GM12878 (cell line): Measurements from ENCODE around the gene LAP3. TPM values are rescaled to one million over a fixed set of nuclear protein-coding genes. Genes with fewer than 3 reads are reported as not detected.

ENCODE experiments used
- ATAC-seq: fragments of 200-7000 bp; cut with Tn5 transposase; 3 replicates; pipeline ENCODE4 v1.9.1; 2020; ENCODE audit warnings: mild to moderate bottlenecking, moderate library complexity
- BruUV-seq: library from RNA; stranded (reverse); fragments of 400-500 nt; replicated peaks from 2 replicates; lab custom pipeline; 2021; lab: Mats Ljungman, UMichigan
- CTCF ChIA-PET: fragments of 300-600 bp; sonication (Branson Sonifier 250); formaldehyde crosslinking; extraction: SDS; loops from one replicate; lab custom pipeline; 2021; ENCODE audit warnings: inconsistent platforms; lab: Yijun Ruan, JAX
- POLR2A ChIA-PET: fragments of 350-600 bp; formaldehyde crosslinking; extraction: SDS; loops from one replicate; lab custom pipeline; 2021; ENCODE audit warnings: inconsistent platforms; lab: Charles Lee
- RAD21 ChIA-PET: fragments of 300-600 bp; sonication (Branson Sonifier 250); formaldehyde crosslinking; loops from one replicate; lab custom pipeline; 2023; ENCODE audit warnings: antibody characterized with exemption; ENCODE audit not compliant: unreplicated experiment; lab: Charles Lee
- SMC1A ChIA-PET: fragments of 300-600 bp; sonication (Branson Sonifier 250); formaldehyde crosslinking; loops from one replicate; lab custom pipeline; 2023; ENCODE audit not compliant: unreplicated experiment, uncharacterized antibody; lab: Charles Lee
- DNase-seq: peaks from one replicate; pipeline ENCODE4 v3.0.0-alpha.2; 2011; ENCODE audit warnings: low read depth, low spot score
- FAIRE-seq: peaks from 3 replicates; lab custom pipeline; 2011; peaks lifted over from hg19 to GRCh38; lab: Jason Lieb, UNC
- H2AFZ ChIP-seq: 2 replicates; pipeline ENCODE4 v1.6.0; 2011; ENCODE audit warnings: low read depth, low read length, control low read depth; ENCODE audit not compliant: control insufficient read depth
- H3K27ac ChIP-seq: 2 replicates; pipeline ENCODE4 v1.5.1; 2011; ENCODE audit warnings: control low read depth; ENCODE audit not compliant: control insufficient read depth, insufficient read depth
- H3K27me3 ChIP-seq, 2 experiments: replicated peaks in 1 of 2; 2 replicates each; pipeline versions ENCODE4 v1.6.0 to v1.6.1; 2011; ENCODE audit warnings: low read length in 1 of 2; ENCODE audit not compliant: control insufficient read depth in 2 of 2, insufficient read depth in 2 of 2
- H3K36me3 ChIP-seq, 2 experiments: 2 replicates each; pipeline ENCODE4 v1.5.1; 2011; ENCODE audit warnings: low read length in 1 of 2; ENCODE audit not compliant: control insufficient read depth in 2 of 2, insufficient read depth in 2 of 2
- H3K4me1 ChIP-seq: 2 replicates; pipeline ENCODE4 v1.6.1; 2011; ENCODE audit warnings: mild to moderate bottlenecking, low read length, moderate library complexity, mixed read lengths; ENCODE audit not compliant: control insufficient read depth, insufficient read depth
- H3K4me2 ChIP-seq: 2 replicates; pipeline ENCODE4 v1.6.0; 2011; ENCODE audit warnings: control low read depth; ENCODE audit not compliant: control insufficient read depth, insufficient read depth
- H3K4me3 ChIP-seq: fragments of 200-600 bp; sonication (generic); 2 replicates; pipeline ENCODE4 v1.5.1; 2016
- H3K79me2 ChIP-seq: 2 replicates; pipeline ENCODE4 v1.6.0; 2011; ENCODE audit warnings: low read length; ENCODE audit not compliant: control insufficient read depth, insufficient read depth
- H3K9ac ChIP-seq: 2 replicates; pipeline ENCODE4 v1.8.0; 2011; ENCODE audit warnings: low read length, control low read depth, mixed read lengths; ENCODE audit not compliant: control insufficient read depth, insufficient read depth
- H3K9me3 ChIP-seq: replicated peaks from 3 replicates; pipeline ENCODE4 v1.5.1; 2011; ENCODE audit warnings: mild to moderate bottlenecking, low read length; ENCODE audit not compliant: control insufficient read depth, insufficient read depth
- H4K20me1 ChIP-seq: 2 replicates; pipeline ENCODE4 v1.6.0; 2011; ENCODE audit not compliant: control insufficient read depth, insufficient read depth
- BCL3 ChIP-seq: IDR thresholded peaks from 2 replicates; pipeline ENCODE4 v1.6.1; 2011; ENCODE audit warnings: borderline replicate concordance, low read depth, mild to moderate bottlenecking, moderate library complexity, low read length; ENCODE audit not compliant: insufficient read depth, poor library complexity, severe bottlenecking
- CTCF ChIP-seq, 3 experiments: IDR thresholded peaks in 2 of 3; conservative IDR thresholded peaks in 1 of 3; 2 replicates each; pipeline ENCODE4 v1.5.1; 2011; ENCODE audit warnings: low read depth in 3 of 3, low read length in 3 of 3, mild to moderate bottlenecking in 3 of 3, control low read depth in 2 of 3, moderate library complexity in 2 of 3, inconsistent platforms in 1 of 3, mixed read lengths in 1 of 3; ENCODE audit not compliant: control insufficient read depth in 2 of 3, insufficient read depth in 1 of 3; ENCODE audit errors: extremely low read depth in 1 of 3
- KLF5 ChIP-seq: fragments of 450-650 bp; IDR thresholded peaks from 2 replicates; pipeline ENCODE4 v1.6.1; 2014; ENCODE audit warnings: mild to moderate bottlenecking; ENCODE audit not compliant: partially characterized antibody
- RCOR1 ChIP-seq: conservative IDR thresholded peaks from 2 replicates; pipeline ENCODE4 v1.6.1; 2012; ENCODE audit warnings: low read depth, low read length, improper control_type of control experiment
- WGBS: methylation state at CpG from one replicate; pipeline ENCODE4 v1.1.6; 2016; ENCODE audit warnings: low lambda C conversion rate; ENCODE audit not compliant: insufficient replicate concordance, insufficient coverage; ENCODE audit errors: missing lambda C conversion rate; 5-methylcytosine and 5-hydroxymethylcytosine counted together
- in situ Hi-C: fragments of 300-500 bp; cut with MboI; formaldehyde crosslinking; loops from 9 replicates; pipeline ENCODE4 v1.14.3; 2018; ENCODE audit warnings: mixed read lengths
- intact Hi-C: fragments of 100-400 bp; cut with micrococcal nuclease; formaldehyde crosslinking; loops from one replicate; pipeline ENCODE4 v1.14.2; 2022; ENCODE audit not compliant: unreplicated experiment
- polyA plus RNA-seq, 11 experiments: library from polyadenylated mRNA; depleted of rRNA in 4 of 11; unstranded in 6 of 11; stranded (reverse) in 5 of 11; fragments of >200 nt; fragmentation: Nextera tagmentation in 4 of 11; fragmentation: Illumina TruSeq in 1 of 11; extraction: Ambion mirVana in 4 of 11; extraction: Trizol in 1 of 11; gene quantifications; 1 replicate in 1 of 11; 2 replicates in 10 of 11; pipeline versions ENCODE4 v1.2.1 to v1.2.3, GENCODE V29; 2011 to 2016; ENCODE audit warnings: inconsistent platforms in 2 of 11, missing spikeins in 2 of 11, low read depth in 1 of 11
- total RNA-seq, 4 experiments: library from RNA; depleted of rRNA in 3 of 4; stranded (reverse); fragments of >200 nt in 3 of 4; fragmentation: Illumina TruSeq in 1 of 4; extraction: Trizol in 1 of 4; gene quantifications; 2 replicates each; pipeline versions ENCODE4 v1.2.1 to v1.2.3, GENCODE V29; 2013 to 2021

LAP3 gene
- total and polyA plus RNA-seq, 10 of the 15 experiments (the other 5 are each of a cell fraction or from before 2014, with no cell fraction given): 134 to 249 (median 204) TPM

- no peak for TF ChIP-seq RCOR1
These were observed 69.7 kb downstream of the LAP3 start (continued) for GRCh38 chr4:17646693-17647092.

- 55% methylated on average over 9 of the region's 9 CpGs for WGBS
- Histone ChIP-seq H3K9me3 (no peaks in the 10 kb centered on the region; the same call in 2 of the 3 replicates), H3K9ac (no peak overlapping the region), H3K27me3 (no peaks in the 10 kb centered on the region), H3K4me1 (no peaks in the 10 kb centered on the region), H4K20me1 (no peaks in the 10 kb centered on the region), H2AFZ (no peak overlapping the region), H3K79me2 (no peaks in the 10 kb centered on the region), H3K36me3 (no peaks in the 10 kb centered on the region), H3K4me3 (no peak overlapping the region), H3K4me2 (no peak overlapping the region), H3K27ac (no peak overlapping the region)
- FAIRE-seq (no peak), DNase-seq (no peak), ATAC-seq (no peak)
- in situ Hi-C loops: no loop called here
- intact Hi-C loops: no loop called here
- RAD21 ChIA-PET: no interaction called here
- POLR2A ChIA-PET: no interaction called here
- no TSS peak for BruUV-seq
- TF ChIP-seq KLF5: no peak
- CTCF ChIA-PET: interaction anchor here (0.8 kb wide), 1 partner anchor 11 kb away, joined by 3 read pairs; no protein-coding TSS in a partner anchor
- SMC1A ChIA-PET: interaction anchor here (1.2 kb wide), 1 partner anchor 99 kb away, joined by 3 read pairs; no protein-coding TSS in a partner anchor
These were observed 70.3 kb downstream of the LAP3 start for GRCh38 chr4:17647176-17647806.

- ChIA-PET CTCF (no interaction called here), SMC1A (no interaction called here), POLR2A (no interaction called here), RAD21 (no interaction called here)
- Histone ChIP-seq H3K79me2 (no peaks in the 10 kb centered on the region), H3K4me2 (no peak overlapping the region), H3K27ac (no peak overlapping the region), H3K9ac (no peak overlapping the region), H3K4me1 (no peaks in the 10 kb centered on the region), H4K20me1 (no peaks in the 10 kb centered on the region), H3K9me3 (no peaks in the 10 kb centered on the region; the same call in 2 of the 3 replicates), H3K36me3 (no peaks in the 10 kb centered on the region)
- ATAC-seq (0 out of 3 replicates have a peak, but pooled peaks have one; percentile 31), FAIRE-seq (no peak)
- WGBS: 71% methylated on average over 5 of the region's 5 CpGs
- intact Hi-C loops (no loop called here), in situ Hi-C loops (no loop called here)
- BruUV-seq: no TSS peak
- no peak for TF ChIP-seq BCL3
- 0 out of 6 replicates have a peak, but pooled peaks of 1 of the 3 experiments have one; percentile 7 for TF ChIP-seq CTCF (IDR thresholded peaks at IDR 0.05 in 2 of 3, conservative IDR thresholded peaks at IDR 0.05 in 1 of 3; ENCODE audit: control insufficient read depth in 2 of 3, extremely low read depth in 1 of 3, insufficient read depth in 1 of 3, low read depth in 3 of 3, low read length in 3 of 3)
- TF ChIP-seq, all 136 proteins: peak for 1
- DNase-seq: no peak
- H3K4me3 ChIP-seq: no peak overlapping the region
- no peaks in the 10 kb centered on the region for H3K27me3 ChIP-seq
- H2AFZ ChIP-seq: no peak overlapping the region
These were observed 70.9 kb downstream of the LAP3 start for GRCh38 chr4:17647927-17648326.
